NCI-H1694 (cell line): ENCODE measurements around the gene ZDHHC1.

ENCODE experiments used
- DNase-seq: peaks from one replicate; lab custom pipeline; 2025; lab: John Stamatoyannopoulos, UW

Gene ZDHHC1

DNA sequence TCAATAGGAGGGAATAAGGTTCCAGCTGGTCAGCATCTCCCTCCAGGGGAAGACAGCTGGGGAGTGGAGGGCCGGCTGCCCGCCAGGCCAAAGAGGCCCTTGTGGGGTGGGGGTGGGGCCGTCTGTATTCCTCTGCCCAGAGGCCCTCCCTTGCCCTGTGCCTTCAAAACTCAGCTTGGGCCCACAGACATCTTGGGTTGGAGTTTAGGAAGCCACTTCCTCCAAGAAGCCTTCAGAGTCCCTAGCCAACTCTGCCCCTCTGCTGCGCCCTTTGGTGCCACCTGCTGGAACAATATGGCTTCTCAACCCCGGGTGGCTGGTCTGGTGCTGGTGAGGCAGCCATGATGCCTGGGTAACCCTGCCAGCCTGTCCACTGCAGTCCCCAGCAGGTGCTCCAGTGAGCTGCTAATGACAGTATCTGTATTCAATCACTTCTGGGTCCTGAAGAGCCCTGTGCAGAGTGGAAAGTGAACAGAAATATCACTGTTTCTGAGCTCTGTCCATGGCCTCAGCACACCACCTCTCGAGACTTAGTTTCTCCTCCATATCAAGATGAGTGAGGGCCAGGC, 31.3 kb upstream of the ZDHHC1 start:
- DNase-seq: no peak

DNA sequence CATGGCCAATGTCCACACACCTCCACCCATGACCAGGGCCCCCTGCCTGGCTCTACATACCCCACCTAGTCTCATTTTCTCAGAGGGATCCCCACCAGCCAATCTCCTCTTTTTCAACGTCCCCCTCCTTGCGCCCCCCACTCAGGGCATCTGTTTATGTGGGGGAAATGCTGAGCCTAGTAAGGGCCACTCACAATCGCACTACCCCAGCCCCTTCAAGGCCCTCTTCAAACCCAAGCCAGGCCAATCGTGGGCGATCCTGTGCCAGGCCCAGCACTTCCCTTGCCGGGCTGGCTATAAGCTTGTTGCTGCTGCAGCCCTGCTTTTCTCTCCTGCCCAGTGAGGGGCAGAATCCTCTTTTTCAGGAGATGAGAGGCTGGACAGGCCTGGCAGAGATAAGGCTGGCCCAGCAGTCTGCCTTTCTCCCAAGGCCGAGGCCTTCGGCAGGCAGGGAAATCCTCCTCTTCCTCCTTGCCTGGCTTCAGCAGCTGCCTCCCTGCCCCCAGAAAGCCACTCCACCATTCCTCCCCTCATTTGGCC, 30.8 kb upstream of the ZDHHC1 start:
- DNase-seq: no peak

DNA sequence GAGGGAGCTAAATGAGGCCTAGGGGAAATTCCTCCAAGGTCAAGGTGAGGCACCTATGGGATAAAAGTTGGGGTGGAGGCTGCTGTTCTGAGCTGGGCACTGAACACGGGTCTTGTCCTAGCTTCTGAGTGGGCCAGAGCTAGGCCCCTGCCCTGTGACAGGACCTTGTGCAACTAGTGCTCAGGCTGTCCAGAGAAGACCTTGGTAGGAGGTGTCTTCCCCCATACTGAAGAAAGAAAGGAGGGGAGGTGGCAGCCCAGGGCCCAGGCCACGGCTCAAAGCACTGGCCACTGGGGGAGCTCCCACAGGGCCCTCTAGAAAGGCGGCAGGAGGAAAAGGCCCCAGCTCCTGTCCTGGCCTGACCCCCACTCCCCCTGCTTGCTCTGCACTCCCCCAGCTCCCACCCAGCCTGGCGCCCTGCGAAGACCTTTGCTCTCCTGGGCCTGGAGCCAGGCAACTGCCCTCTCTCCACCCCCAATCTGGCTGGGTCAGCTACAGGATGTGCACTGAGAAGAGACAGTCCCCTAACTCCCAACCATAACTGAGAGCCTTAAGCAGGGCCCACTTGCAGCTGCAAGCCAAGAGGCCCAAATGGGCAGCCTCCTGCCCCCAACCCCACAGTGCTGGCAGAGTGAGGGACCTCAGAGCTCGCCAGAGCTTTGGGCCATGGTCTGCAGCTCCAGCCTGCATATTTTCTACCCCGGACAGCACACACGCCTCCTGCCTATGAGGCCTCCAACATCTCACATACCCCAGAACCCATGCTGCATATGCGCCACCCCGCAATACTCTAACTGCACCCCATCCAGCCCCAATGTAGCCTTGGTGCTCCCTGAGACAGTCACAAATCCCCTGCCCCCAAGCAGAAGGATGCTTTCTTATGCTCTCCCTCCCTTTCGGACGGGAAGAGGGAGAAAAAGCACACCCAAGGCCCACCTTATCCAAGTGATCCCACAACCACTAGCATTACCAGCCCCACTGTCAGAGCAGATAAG, 29.9 kb upstream of the ZDHHC1 start:
- DNase-seq: no peak

DNA sequence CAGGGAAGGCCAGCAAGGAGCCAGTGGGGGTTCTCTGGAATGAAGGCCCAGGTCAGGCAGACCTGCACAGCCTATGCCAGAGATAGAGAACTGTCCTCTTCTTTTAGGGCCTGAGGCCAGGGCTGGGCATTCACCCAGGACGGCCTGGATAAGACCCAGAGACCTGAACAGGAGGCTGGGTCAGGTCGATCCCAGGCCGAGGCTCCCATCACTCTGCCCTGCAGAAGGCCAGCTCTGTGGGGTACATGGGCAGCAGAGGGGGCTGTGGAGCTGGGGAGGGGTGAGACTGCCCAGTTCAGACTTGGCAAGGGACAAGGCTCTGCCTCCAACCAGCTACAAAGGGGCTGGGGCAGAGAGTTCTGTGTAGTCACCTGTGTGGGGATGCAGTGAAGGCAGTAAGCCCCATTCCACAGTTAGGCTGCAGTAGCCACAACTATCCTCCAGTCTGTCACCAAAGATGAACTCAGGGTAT, 29.2 kb upstream of the ZDHHC1 start:
- no peak for DNase-seq

DNA sequence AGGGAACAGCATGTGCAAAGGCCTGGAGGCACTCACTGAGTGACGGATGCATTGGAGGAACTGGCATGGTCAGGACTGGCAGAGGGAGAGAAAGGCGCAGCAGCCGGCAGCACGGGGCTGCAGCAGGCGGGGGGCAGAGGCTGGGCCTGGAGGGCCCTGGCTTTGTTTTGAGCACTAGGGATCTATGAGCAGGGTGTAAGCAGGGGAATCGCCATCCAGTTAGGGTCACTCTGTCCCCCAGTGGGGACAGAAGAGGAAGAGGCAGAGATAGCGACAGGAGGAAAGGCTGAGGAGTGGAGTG, 28.8 kb upstream of the ZDHHC1 start:
- no peak for DNase-seq

DNA sequence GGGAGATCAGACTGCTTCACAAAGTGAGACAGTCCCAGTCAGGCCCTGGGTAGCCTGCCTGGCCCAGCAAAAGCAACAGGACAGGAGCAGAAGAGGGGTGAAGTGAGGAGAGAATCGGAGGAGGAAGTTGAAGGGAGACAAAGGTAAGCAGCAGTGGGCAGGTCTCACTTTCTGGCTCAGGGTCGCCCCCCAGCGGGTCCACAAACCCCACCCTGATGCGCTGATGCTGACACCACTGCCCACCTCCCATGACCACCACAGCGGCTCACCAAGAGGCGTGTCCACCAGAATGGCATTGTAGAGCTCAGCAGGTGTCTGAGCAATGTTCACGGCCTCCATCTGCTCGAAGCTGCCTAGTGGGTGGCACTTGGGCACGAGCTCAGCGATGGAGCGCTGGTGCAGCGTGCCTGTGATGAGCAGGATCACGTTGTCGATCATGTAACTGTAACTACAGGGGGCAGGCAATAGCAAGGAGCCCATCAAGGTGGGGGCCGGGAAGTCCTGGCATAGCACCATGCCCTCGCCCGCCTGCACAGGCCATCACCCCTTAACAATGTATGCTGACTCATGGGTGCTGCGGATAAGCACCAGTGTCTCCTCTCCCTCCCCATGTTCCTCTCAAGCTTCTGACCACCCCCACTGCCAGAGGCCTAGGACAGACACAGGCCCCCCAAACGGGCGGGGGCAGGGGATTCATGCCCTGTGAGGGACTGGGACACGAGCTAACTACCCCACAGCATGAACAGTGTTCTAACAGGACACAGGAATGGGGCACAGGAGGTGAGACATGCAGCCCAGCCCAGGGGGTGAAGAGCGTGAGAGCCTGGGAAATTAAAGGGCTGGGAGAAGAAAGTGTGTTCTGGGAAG, 28.2 kb upstream of the ZDHHC1 start:
- no peak for DNase-seq

DNA sequence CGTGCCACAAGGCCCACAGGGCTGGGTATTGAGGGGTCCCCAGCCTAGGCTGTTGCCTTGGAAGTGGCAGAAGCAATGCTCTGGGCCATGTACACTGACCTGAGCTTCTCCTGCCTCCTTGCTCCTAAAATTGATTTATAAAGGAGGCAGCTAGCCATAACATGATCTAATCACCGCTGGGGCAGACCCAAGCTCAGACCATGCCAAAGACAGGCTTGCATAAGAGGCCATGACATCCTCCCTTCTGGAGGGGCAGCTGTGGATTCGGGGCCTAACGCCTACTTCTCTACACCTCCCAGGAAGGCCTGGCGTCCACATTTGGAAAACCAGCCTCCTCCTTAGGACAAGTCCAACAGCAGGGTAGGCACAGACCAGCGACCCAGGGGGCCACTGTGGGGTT, 27.0 kb upstream of the ZDHHC1 start:
- DNase-seq: no peak

DNA sequence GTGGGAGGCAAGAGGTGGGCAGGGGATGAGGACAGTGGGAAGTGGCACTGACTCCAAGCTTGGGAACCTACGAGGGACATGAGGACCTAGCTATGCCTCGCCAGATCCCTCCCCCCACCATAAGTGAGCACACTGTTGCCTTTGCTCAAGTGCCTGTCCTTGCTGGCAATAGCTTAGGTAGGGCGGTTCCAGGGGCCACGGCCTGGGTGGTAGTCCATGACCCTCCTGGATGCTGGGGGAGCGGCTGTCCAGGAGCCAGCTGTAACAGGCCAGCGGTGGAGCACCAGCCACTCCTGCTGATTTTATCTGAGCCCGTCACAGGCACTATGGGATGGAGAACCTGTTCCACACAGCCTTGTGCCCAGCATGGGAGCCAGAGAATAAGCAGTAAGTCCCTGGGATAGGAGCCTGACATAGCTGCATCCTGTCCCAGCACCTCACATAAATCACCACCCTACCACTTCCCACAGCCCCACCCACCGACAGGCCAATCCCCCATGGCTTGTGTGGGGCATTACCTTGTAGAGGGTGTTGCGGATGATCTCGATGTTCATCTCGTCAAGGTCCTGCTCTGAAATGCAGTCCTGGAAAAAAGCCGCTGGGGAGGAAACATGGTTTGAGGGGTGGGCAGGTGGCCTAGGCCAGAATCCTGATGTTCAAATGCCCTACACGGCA, 26.4 kb upstream of the ZDHHC1 start:
- no peak for DNase-seq

DNA sequence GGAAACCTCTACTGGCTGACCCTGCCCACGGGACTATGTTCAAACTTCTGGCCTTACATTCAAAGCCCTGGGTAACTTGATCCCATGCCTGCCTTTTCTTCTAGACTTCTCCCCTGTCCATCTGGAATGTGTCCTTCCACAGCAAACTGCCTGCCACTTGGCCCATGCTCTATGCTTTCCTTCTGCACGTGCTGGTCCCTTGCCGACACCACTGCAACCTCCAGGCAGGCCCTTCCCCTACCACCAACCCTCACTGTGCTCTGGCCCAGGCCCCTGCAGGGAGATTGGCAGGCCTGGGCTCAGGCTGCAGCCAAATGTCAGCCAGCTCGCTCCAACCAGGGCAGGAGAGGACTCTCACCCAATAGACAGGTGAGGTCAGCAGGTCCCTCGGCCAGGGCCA, 25.6 kb upstream of the ZDHHC1 start:
- no peak for DNase-seq

DNA sequence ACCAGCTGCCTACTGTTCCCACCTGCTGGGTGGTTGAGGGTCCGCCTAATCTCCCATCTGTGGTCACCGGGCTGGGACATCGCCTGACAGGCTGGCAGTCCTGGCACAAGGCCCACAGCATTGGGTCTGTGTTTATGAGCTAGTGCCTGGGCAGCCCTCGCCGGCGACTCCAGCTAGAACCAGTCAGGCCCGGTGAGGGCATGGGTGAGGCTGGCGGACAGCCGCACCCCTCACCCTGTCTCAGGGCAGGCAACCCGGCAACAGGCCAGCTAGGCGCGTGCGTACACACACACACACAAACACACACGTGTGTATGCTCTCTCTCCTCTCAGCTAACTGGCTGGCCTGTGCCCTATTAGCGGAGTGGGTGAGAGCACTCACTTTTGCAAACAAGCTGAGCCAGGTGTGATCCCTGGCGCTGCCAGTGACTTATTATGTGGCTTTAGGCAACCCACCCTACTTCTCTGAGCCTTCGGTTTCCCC, 25.0 kb upstream of the ZDHHC1 start:
- peak; percentile 68 for DNase-seq

DNA sequence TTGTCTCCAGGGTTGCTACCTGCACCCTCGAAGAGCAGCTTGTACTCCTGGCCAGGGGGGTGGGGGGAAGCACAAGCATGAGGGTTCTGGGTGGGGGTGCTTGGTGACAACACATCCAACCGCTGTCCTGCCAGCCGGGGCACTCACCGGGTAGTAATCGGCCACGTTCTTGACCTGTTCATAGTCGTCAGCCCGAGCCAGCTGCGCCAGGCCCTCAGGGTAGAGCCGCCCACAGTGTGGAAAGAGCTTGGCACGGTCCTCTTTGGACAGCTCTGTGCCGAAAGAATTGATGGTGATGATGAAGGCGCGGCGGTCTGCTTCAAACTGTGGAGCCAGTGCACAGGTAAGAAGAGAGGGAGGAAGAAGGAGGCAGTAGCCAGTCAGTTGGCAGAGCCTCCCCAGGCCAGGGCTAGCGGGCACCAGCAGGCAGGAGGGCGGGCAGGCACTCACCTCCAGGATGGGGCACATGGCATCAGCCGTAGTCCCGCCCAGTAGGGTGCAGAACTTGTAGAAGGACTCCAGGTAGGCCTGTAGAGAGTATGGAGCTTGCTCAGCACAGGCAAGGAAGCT, 22.6 kb upstream of the ZDHHC1 start:
- no peak for DNase-seq

DNA sequence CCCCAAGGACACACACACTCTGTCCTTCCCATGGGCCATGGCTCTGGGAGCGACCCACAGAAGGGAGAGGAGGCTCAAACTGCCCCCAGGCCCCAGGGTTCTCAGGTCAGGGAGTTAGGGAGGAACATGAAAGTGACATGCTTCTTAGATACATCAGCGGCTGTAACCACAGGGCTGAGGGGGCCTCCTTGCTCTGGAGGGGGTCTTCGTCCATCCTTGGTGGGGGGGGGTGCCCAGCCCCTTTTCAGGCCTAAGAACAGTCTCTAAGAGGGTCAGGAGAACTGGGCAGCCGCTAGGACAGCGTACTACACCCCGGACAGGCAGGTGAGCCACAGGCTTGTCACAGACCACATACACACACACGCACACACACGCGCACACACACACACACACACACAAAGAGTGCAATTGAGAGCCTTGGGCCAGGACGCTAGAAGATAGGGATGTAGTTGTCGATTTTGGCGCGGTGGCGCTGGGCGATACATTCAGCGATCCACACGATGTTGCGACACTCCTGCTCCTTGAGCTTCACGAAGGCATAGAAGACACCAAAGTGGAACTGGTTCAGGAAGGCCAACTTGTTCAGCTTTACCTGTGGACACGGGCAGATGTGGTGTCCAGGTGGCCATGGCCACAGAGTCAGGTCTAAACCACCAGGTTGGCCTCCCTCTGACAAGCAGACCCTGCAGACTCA, 22.0 kb upstream of the ZDHHC1 start:
- no peak for DNase-seq

DNA sequence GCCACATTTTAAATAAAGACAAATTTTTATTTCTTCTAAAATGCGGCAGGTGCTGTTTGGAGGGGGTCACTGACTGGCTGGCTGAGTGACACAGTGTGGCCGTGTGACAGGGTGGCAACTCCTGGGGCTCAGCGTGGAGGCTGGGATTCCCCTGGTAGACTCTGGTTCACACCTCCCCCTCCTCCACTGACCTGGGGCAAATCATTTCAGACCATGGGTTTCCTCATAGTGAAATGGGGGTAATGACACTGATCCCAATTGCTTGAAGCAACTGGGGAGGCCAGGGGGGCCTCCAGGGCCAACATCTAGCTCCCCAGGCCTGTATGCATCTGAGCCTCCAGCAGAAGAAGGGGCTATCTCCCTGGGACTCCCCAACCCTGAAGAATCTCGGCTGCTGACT, 21.2 kb upstream of the ZDHHC1 start:
- DNase-seq: no peak

DNA sequence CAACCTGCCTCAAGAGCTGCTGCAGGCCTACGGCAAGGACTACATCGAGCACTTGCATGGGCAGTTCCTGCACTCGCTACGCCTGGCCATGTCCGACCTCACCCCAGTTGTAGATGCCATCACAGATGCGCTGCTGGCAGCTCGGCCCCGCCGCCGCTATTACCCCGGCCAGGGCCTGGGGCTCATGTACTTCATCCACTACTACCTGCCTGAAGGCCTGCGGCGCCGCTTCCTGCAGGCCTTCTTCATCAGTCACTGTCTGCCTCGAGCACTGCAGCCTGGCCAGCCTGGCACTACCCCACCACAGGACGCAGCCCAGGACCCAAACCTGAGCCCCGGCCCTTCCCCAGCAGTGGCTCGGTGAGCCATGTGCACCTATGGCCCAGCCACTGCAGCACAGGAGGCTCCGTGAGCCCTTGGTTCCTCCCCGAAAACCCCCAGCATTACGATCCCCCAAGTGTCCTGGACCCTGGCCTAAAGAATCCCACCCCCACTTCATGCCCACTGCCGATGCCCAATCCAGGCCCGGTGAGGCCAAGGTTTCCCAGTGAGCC, 20.4 kb upstream of the ZDHHC1 start:
- no peak for DNase-seq

DNA sequence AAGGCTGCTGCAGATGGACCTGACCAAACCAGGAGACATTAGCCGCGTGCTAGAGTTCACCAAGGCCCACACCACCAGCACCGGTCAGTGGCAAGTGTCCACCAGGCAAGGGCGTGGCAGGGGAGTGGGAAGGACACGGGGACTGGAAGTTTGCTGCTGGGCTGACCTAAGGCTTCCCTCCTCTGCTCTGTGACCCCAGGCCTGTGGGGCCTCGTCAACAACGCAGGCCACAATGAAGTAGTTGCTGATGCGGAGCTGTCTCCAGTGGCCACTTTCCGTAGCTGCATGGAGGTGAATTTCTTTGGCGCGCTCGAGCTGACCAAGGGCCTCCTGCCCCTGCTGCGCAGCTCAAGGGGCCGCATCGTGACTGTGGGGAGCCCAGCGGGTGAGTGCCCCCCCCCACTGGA, 19.5 kb upstream of the ZDHHC1 start:
- DNase-seq: no peak

DNA sequence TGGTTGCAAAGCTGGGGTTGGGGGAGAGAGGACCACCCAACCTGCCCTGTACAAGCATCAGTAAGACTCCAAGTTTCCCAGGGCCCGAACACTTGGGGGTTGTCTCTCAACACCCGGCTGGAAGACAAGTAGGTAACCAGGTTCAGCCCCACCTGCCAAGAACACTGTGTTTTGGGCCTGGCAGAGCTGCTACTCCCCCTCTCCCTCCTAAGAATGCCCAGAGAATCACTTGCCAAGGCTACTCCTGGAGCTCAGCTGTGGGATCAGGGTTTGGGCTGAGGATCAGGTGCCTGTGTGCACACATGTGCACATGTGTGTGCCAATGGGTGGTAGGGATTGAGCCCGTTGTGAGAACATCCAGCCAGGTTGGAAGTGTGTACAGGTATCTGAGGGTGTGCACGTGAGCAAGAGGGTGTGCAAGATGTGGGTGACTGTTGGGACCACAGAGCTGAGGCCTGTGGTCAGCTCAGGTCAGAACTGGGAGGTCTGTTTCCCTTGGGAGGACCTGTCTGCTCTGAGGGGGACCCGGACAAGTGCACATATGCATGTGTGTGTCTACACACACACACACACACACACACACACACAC, 16.9 kb upstream of the ZDHHC1 start:
- no peak for DNase-seq

DNA sequence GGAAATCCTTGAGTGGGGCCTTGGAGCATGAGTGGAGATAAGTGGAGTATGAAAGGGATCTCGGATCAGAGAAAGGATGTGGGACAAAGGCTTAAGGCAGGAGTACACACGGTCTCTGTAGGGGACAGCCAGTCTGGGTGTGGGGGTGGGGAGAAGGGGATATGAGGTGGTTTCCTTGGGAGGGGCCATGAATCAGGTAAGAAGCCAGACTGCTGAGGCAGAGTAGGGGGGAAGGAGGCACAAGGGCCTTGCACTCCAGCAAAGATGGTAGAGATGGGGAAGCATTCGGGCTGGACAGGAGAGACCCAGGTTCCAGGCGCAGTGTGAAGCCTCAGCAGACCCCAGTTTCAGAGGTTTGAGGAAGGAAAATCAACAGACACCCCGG, 16.2 kb upstream of the ZDHHC1 start:
- no peak for DNase-seq

DNA sequence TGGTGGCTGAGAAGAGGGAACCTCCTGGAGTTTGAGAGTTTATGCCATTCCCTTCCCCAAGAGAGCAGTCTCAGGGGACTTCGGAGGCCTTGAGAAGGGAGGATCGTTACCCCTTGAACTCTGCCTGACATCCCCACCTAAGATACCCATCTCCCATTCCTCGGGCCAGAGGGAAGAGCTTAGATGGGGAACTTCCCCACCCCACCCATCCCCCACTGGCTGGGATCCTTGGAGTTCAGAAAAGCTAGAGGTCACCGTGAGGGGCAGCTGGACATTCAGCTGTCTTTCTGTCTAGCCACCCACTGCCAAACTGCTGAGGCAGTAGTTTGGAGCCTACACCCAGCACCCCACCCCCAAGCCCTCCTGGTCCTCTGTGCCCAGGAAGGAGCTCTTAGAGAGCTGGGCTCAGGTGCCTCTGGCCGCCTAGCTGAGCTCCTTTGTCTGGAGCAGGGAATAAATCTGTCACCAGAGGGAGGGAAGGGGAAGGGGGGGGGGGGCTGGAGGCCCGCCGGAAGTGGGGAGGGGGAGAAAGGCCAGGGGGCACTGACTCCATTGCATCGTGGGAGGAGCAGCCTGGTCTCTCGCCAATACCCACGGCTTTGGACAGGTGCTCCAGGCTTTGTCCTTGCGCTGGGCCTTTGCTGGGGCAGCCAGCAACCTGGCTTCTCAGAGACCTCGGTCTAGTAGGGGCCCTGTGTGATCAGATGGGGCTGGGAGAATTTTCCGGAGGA, 15.7 kb upstream of the ZDHHC1 start:
- no peak for DNase-seq
